ENCODE measurements around the gene HIBADH. TPM values are rescaled to one million over a fixed set of nuclear protein-coding genes. Genes with fewer than 3 reads are reported as not detected.

HIBADH gene
- total and polyA plus RNA-seq, 10 of the 15 experiments (the other 5 are each of a cell fraction or from before 2014, with no cell fraction given), result 8.7 to 36.1 (median 18.6) TPM

GRCh38 chr7:27647046-27647445 is 15.6 kb downstream of the HIBADH start (continued):
- no peak for TF ChIP-seq NRF1 (conservative IDR thresholded peaks at IDR 0.05; ENCODE audit: low read depth, low read length)

- Histone ChIP-seq H3K4me2 (ENCODE audit: control insufficient read depth, insufficient read depth) (no peak overlapping the region), H3K27me3 (replicated peaks in 1 of 2; ENCODE audit: control insufficient read depth in 2 of 2, insufficient read depth in 2 of 2, low read length in 1 of 2) (no peaks in the 10 kb centered on the region), H3K9me3 (replicated peaks; ENCODE audit: control insufficient read depth, insufficient read depth, low read length) (no peaks in the 10 kb centered on the region; the same call in 2 of the 3 replicates), H2AFZ (ENCODE audit: control insufficient read depth, low read depth, low read length) (no peak overlapping the region), H3K79me2 (ENCODE audit: control insufficient read depth, insufficient read depth, low read length) (no peaks in the 10 kb centered on the region), H3K9ac (ENCODE audit: control insufficient read depth, insufficient read depth, low read length) (no peak overlapping the region), H4K20me1 (ENCODE audit: control insufficient read depth, insufficient read depth) (no peaks in the 10 kb centered on the region), H3K4me1 (ENCODE audit: control insufficient read depth, insufficient read depth, low read length) (no peaks in the 10 kb centered on the region), H3K4me3 (no peak overlapping the region), H3K36me3 (ENCODE audit: control insufficient read depth in 2 of 2, insufficient read depth in 2 of 2, low read length in 1 of 2) (no peaks in the 10 kb centered on the region), H3K27ac (ENCODE audit: control insufficient read depth, insufficient read depth) (no peak overlapping the region)
- in situ Hi-C loops (cut with MboI), result no loop called here
- RAD21 ChIA-PET (ENCODE audit: unreplicated experiment), result interaction anchor here (1.0 to 1.8 kb wide), 3 partner anchors 9 to 279 kb away, joined by 3 to 5 read pairs (median 4); no protein-coding TSS in a partner anchor
- FAIRE-seq (no peak), DNase-seq (ENCODE audit: low read depth, low spot score) (no peak), ATAC-seq (no peak)
- POLR2A ChIA-PET, result no interaction called here
- SMC1A ChIA-PET (ENCODE audit: uncharacterized antibody, unreplicated experiment), result interaction anchor here (0.6 to 1.8 kb wide), 4 partner anchors 12 to 1480 kb away, joined by 4 to 8 read pairs (median 6); partner anchors contain the start of gene HIBADH
- 97% methylated on average over 2 of the region's 2 CpGs for WGBS (ENCODE audit: insufficient coverage, insufficient replicate concordance, low lambda C conversion rate, missing lambda C conversion rate)
- intact Hi-C loops (cut with micrococcal nuclease; ENCODE audit: unreplicated experiment), result no loop called here
- TF ChIP-seq YY1 (IDR thresholded peaks at IDR 0.05; ENCODE audit: low read depth, low read length), result no peak
- no peak for TF ChIP-seq KDM1A (IDR thresholded peaks at IDR 0.05; ENCODE audit: borderline replicate concordance)
- no peak for TF ChIP-seq SMAD1 (IDR thresholded peaks at IDR 0.05; ENCODE audit: low read depth, partially characterized antibody)
- TF ChIP-seq ZBED1 (IDR thresholded peaks at IDR 0.05; ENCODE audit: borderline replicate concordance), result no peak
- TF ChIP-seq EED (IDR thresholded peaks at IDR 0.05; ENCODE audit: low read depth), result no peak
- TF ChIP-seq ELK1 (IDR thresholded peaks at IDR 0.05; ENCODE audit: low read depth, low read length), result no peak
- no peak for TF ChIP-seq PAX5 (IDR thresholded peaks at IDR 0.05; ENCODE audit: borderline replicate concordance, low read depth, low read length)
- TF ChIP-seq NR2C2 (IDR thresholded peaks at IDR 0.05; ENCODE audit: borderline replicate concordance, control insufficient read depth, insufficient read length, low read depth), result no peak
- no peak for TF ChIP-seq NFXL1 (IDR thresholded peaks at IDR 0.05; ENCODE audit: borderline replicate concordance)
- no peak for TF ChIP-seq LARP7 (IDR thresholded peaks at IDR 0.05)
- no peak for TF ChIP-seq CHD4 (IDR thresholded peaks at IDR 0.05)
- TF ChIP-seq ZSCAN29 (IDR thresholded peaks at IDR 0.05), result no peak
- TF ChIP-seq USF2 (IDR thresholded peaks at IDR 0.05; ENCODE audit: borderline replicate concordance, low read depth, low read length), result no peak
- TF ChIP-seq GABPA (IDR thresholded peaks at IDR 0.05; ENCODE audit: low read depth), result no peak
- TF ChIP-seq NFYA (IDR thresholded peaks at IDR 0.05; ENCODE audit: borderline replicate concordance, low read depth, low read length), result no peak
- CTCF ChIA-PET, result interaction anchor here (1.0 to 1.8 kb wide), 5 partner anchors 10 to 446 kb away, joined by 3 to 6 read pairs (median 3); no protein-coding TSS in a partner anchor
- no TSS peak for BruUV-seq (replicated peaks)
These were observed 20.4 kb downstream of the HIBADH start for GRCh38 chr7:27642271-27642670.
